Body of pancreas (tissue), 4 donors: Measurements from ENCODE around the gene RHOC.
A peak's percentile ranks its signal among the peaks of the same experiment; 100 is the strongest.

Experiments
- POLR2A ChIP-seq, 3 donors: fragments of 450-650 bp; IDR thresholded peaks; one replicate each; pipeline ENCODE4 v1.6.1; 2016; ENCODE audit warnings: antibody characterized with exemption in 3 of 3, mild to moderate bottlenecking in 2 of 3
- TF ChIP-seq, protein P1 (sequence below), 7 experiments: fragments of 450-650 bp in 4 of 7; fragments of 200-600 bp in 3 of 7; sonication (generic) in 3 of 7; IDR thresholded peaks; one replicate each; pipeline ENCODE4 v1.5.1; 2016 to 2019; ENCODE audit warnings: antibody characterized with exemption in 7 of 7

DNA sequence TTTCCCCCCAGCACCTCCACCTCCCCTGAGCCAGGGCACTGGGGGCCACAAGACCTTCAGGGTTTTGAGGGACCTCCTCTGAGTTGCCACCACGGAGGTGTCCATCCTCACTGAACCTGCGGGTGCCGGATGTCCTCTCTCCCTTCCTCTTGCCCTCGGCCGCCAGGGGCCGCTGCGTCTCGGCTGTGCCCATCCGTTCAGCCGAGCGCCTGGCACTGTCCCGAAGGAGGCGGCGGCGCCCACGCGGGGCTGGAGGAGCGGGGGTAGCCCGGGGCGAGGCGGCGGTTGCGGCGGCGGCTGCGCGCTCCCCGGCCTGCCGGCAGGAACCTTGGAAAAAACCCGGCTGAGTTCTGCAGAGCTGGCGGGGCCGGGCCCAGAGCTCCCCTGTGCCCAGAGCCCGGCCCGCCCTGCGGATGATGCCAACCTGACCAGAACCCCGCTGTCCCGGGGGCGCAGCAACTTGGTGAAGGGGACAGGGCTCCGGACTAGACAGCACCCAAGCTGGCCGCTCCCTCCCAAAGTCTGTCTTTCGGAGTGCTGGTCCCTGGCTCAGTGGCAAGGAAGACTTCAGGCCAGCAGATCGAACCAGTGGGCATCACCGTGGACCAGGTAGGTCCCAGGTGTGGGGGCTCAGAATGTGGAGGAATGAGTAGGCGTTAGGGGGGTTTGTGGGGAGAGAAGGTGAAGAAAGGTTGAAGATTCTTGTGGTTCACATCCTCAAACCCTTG lies 11.9 kb upstream of the RHOC start:
- TF ChIP-seq, protein P1, sequence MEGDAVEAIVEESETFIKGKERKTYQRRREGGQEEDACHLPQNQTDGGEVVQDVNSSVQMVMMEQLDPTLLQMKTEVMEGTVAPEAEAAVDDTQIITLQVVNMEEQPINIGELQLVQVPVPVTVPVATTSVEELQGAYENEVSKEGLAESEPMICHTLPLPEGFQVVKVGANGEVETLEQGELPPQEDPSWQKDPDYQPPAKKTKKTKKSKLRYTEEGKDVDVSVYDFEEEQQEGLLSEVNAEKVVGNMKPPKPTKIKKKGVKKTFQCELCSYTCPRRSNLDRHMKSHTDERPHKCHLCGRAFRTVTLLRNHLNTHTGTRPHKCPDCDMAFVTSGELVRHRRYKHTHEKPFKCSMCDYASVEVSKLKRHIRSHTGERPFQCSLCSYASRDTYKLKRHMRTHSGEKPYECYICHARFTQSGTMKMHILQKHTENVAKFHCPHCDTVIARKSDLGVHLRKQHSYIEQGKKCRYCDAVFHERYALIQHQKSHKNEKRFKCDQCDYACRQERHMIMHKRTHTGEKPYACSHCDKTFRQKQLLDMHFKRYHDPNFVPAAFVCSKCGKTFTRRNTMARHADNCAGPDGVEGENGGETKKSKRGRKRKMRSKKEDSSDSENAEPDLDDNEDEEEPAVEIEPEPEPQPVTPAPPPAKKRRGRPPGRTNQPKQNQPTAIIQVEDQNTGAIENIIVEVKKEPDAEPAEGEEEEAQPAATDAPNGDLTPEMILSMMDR (IDR thresholded peaks at IDR 0.05): peak; percentile 65 to 94 (median 85)
- no peak for TF ChIP-seq POLR2A (IDR thresholded peaks at IDR 0.05)
